HUES48 (cell line): ENCODE results near the gene C11orf65.

Experiments used
- H3K27ac ChIP-seq: one replicate; pipeline ENCODE4 v1.7.0; 2013; ENCODE audit warnings: low read depth, low read length, inconsistent platforms
- H3K27me3 ChIP-seq: 2 replicates; pipeline ENCODE4 v1.6.1; 2013; ENCODE audit warnings: mild to moderate bottlenecking, low read length; ENCODE audit not compliant: control insufficient read depth, insufficient read depth
- H3K36me3 ChIP-seq: 2 replicates; pipeline ENCODE4 v1.6.1; 2013; ENCODE audit warnings: low read length; ENCODE audit not compliant: control insufficient read depth, insufficient read depth
- H3K4me1 ChIP-seq: 2 replicates; pipeline ENCODE4 v1.6.1; 2013; ENCODE audit warnings: mild to moderate bottlenecking, low read length; ENCODE audit not compliant: control insufficient read depth, insufficient read depth
- H3K4me3 ChIP-seq: 2 replicates; pipeline ENCODE4 v1.5.1; 2013; ENCODE audit warnings: mild to moderate bottlenecking, low read depth, low read length
- H3K9ac ChIP-seq: 2 replicates; pipeline ENCODE4 v1.6.1; 2013; ENCODE audit warnings: mild to moderate bottlenecking, low read depth, low read length, moderate library complexity
- H3K9me3 ChIP-seq: 2 replicates; pipeline ENCODE4 v1.6.1; 2013; ENCODE audit warnings: low read length; ENCODE audit not compliant: control insufficient read depth, insufficient read depth

Gene C11orf65

GRCh38 chr11:108333403-108333899 is 133.9 kb downstream of the C11orf65 start:
- H3K9ac ChIP-seq = no peak overlapping the region
- H3K9me3 ChIP-seq = no peaks in the 10 kb centered on the region
- H3K27ac ChIP-seq = no peak overlapping the region
- no peaks in the 10 kb centered on the region for H3K4me1 ChIP-seq
- no peaks in the 10 kb centered on the region for H3K27me3 ChIP-seq
- no peak overlapping the region for H3K4me3 ChIP-seq
- peaks cover 92% of the 10 kb centered on the region for H3K36me3 ChIP-seq
